ENCODE results near the gene SPATA31C1. TPM values are rescaled to one million over a fixed set of nuclear protein-coding genes. Genes with fewer than 3 reads are reported as not detected.

Gene SPATA31C1
- polyA plus RNA-seq, 3 donors, result not detected

DNA sequence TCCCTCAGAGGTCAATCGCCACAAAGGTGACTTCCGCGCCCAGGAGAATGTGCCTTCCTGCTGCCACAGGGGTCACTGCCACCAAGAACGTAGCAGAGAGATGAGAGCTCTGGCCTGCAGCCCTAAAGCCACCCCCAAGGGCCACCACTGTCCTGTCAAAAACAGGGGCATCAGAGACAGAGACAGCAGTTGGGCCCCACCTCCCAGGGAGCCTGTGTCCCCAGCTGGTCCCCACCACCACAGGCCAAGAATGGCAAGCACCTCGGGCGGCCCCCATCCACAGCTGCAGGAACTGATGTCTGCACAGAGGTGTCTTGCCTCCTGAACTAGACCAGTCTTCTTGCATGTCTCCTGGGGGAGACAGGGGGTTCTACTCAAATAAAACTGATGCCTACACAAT lies 29.3 kb upstream of the SPATA31C1 start:
- Histone ChIP-seq H3K27me3 (ENCODE audit: control insufficient read depth in 2 of 2, insufficient read depth in 2 of 2, low read length in 2 of 2) (no peaks in the 10 kb centered on the region), H2AFZ (ENCODE audit: insufficient read depth, low read depth, low read length, poor library complexity, severe bottlenecking) (no peak overlapping the region), H3K27ac (ENCODE audit: low read depth in 1 of 2, low read length in 2 of 2) (no peak overlapping the region), H3K4me2 (replicated peaks; ENCODE audit: extremely low read depth, low read length, poor library complexity, severe bottlenecking) (no peak overlapping the region), H3K79me2 (ENCODE audit: insufficient read depth, low read length) (no peaks in the 10 kb centered on the region), H3K9me3 (replicated peaks in 1 of 2; ENCODE audit: control insufficient read depth in 1 of 2, insufficient read depth in 1 of 2, low read length in 2 of 2) (no peaks in the 10 kb centered on the region), H3K4me1 (ENCODE audit: control insufficient read depth in 1 of 2, insufficient read depth in 2 of 2, low read length in 2 of 2) (no peaks in the 10 kb centered on the region), H3K4me3 (replicated peaks in 1 of 3; ENCODE audit: low read depth in 2 of 3, low read length in 3 of 3) (no peak overlapping the region), H3K36me3 (replicated peaks in 1 of 2; ENCODE audit: control insufficient read depth in 1 of 2, insufficient read depth in 2 of 2, low read length in 2 of 2) (no peaks in the 10 kb centered on the region), H4K20me1 (ENCODE audit: insufficient read depth, low read length) (no peaks in the 10 kb centered on the region), H3K9ac (ENCODE audit: insufficient read depth, low read length, poor library complexity, severe bottlenecking) (no peak overlapping the region)
- Mint-ChIP-seq H3K9me3 (peaks cover 0 to 2% (median 0%) of the 10 kb centered on the region in 7 donors), H3K27ac (no peak overlapping the region), H3K4me3 (no peak overlapping the region), H3K4me1 (no peaks in the 10 kb centered on the region), H3K27me3 (ENCODE audit: low read depth in 3 of 3) (peaks cover 3 to 11% (median 4%) of the 10 kb centered on the region in 3 donors), H3K36me3 (no peaks in the 10 kb centered on the region)
- no peak for DNase-seq
- TF ChIP-seq, protein P1, sequence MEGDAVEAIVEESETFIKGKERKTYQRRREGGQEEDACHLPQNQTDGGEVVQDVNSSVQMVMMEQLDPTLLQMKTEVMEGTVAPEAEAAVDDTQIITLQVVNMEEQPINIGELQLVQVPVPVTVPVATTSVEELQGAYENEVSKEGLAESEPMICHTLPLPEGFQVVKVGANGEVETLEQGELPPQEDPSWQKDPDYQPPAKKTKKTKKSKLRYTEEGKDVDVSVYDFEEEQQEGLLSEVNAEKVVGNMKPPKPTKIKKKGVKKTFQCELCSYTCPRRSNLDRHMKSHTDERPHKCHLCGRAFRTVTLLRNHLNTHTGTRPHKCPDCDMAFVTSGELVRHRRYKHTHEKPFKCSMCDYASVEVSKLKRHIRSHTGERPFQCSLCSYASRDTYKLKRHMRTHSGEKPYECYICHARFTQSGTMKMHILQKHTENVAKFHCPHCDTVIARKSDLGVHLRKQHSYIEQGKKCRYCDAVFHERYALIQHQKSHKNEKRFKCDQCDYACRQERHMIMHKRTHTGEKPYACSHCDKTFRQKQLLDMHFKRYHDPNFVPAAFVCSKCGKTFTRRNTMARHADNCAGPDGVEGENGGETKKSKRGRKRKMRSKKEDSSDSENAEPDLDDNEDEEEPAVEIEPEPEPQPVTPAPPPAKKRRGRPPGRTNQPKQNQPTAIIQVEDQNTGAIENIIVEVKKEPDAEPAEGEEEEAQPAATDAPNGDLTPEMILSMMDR (IDR thresholded peaks at IDR 0.05), result no peak
- intact Hi-C loops (cut with micrococcal nuclease), result no loop called here
- 80% methylated on average over 3 of the region's 6 CpGs for WGBS (ENCODE audit: insufficient coverage)

DNA sequence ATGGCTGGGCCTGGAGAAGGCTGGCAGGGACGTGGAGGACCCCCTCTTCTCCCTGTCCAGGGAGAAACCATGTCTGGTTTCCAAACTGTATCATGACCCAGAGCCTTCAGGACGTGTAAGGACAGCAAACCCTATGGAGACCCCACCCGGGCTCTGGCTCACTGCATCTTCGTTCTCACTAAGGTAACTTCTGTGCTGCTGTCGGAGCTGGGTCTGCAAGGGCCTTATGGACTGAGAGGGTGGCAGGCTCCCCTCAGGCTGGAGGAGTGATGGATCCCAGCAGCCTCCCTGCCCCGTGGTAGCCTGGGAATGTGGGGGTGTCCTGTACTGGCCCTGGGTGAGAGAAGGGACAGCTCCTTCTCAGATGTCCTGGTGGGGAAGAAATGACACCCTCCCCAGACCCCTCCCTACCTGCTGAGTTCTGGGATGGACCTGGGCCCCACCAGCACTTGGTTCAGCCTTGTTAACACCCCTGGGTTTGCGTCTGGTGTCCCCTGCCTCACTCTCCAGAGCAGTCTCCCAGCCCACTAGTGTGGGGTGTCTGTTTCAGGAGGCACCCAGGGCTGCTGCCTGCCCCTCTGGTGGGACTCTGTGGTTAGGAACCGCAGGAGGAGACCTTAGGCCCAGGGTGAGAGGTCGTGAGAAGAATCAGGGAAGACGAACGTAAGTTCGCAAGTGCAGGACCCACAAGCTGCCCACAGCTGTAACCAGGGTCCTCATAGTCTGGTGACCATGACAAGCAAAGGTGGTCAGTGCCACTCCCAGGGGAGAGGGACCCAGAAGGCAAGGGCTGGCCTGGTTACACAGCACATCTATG lies 28.5 kb upstream of the SPATA31C1 start:
- TF ChIP-seq, protein P1 (IDR thresholded peaks at IDR 0.05), result no peak
- Mint-ChIP-seq H3K4me3 (no peak overlapping the region), H3K4me1 (no peaks in the 10 kb centered on the region), H3K36me3 (no peaks in the 10 kb centered on the region), H3K27ac (peak overlapping the region in 1 of 7 donors; percentile 23), H3K9me3 (peaks cover 0 to 4% (median 1%) of the 10 kb centered on the region in 7 donors), H3K27me3 (ENCODE audit: low read depth in 3 of 3) (peaks cover 4 to 11% (median 4%) of the 10 kb centered on the region in 3 donors)
- 85% methylated on average over 10 of the region's 12 CpGs for WGBS (ENCODE audit: insufficient coverage)
- no peak for DNase-seq
- Histone ChIP-seq H2AFZ (ENCODE audit: insufficient read depth, low read depth, low read length, poor library complexity, severe bottlenecking) (no peak overlapping the region), H3K27me3 (ENCODE audit: control insufficient read depth in 2 of 2, insufficient read depth in 2 of 2, low read length in 2 of 2) (no peaks in the 10 kb centered on the region), H3K4me3 (replicated peaks in 1 of 3; ENCODE audit: low read depth in 2 of 3, low read length in 3 of 3) (no peak overlapping the region), H3K36me3 (replicated peaks in 1 of 2; ENCODE audit: control insufficient read depth in 1 of 2, insufficient read depth in 2 of 2, low read length in 2 of 2) (no peaks in the 10 kb centered on the region), H3K9me3 (replicated peaks in 1 of 2; ENCODE audit: control insufficient read depth in 1 of 2, insufficient read depth in 1 of 2, low read length in 2 of 2) (no peaks in the 10 kb centered on the region), H3K27ac (ENCODE audit: low read depth in 1 of 2, low read length in 2 of 2) (no peak overlapping the region), H3K4me2 (replicated peaks; ENCODE audit: extremely low read depth, low read length, poor library complexity, severe bottlenecking) (no peak overlapping the region), H3K79me2 (ENCODE audit: insufficient read depth, low read length) (no peaks in the 10 kb centered on the region), H3K4me1 (ENCODE audit: control insufficient read depth in 1 of 2, insufficient read depth in 2 of 2, low read length in 2 of 2) (no peaks in the 10 kb centered on the region), H4K20me1 (ENCODE audit: insufficient read depth, low read length) (no peaks in the 10 kb centered on the region), H3K9ac (ENCODE audit: insufficient read depth, low read length, poor library complexity, severe bottlenecking) (no peak overlapping the region)
- intact Hi-C loops (cut with micrococcal nuclease), result no loop called here
